HG03095 (cell line): ENCODE data around the gene GP1BB.

Experiments
- ATAC-seq: cut with Tn5 transposase; IDR thresholded peaks from one replicate; pipeline ENCODE4 v1.9.1; 2021; ENCODE audit warnings: moderate library complexity; ENCODE audit not compliant: unreplicated experiment

GP1BB gene

GRCh38 chr22:19754701-19755144 is 31.4 kb downstream of the GP1BB start:
- ATAC-seq = no peak

GRCh38 chr22:19755145-19755710 is 31.9 kb downstream of the GP1BB start:
- ATAC-seq = no peak

DNA sequence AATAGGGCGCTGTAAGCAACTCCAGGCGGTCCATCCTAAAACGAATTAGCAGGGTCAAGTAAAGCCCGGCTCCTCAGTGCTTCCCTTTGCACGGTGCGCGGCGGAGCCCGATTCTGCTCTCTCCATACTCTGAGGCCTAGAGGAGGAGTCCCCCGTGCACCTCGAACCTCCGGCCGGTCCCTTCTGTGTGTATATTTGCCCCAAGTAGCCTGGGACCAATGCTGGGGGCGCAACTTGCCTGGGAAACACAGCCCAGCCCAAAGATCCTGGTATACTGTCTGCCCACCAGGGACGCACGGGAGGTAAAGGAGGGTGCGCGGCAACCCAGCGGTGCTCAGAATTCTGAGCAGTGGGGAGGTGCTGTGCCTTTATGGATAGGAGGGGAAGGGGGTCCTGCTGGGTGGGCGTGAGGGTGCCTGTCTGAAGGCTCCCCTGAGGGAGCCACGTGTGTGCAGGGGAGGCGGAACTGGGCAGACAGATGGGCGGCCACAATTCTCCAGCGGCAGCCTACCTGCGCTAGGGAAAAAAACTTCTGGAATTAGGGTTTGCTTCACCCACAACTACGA is 32.5 kb downstream of the GP1BB start:
- ATAC-seq = no peak

DNA sequence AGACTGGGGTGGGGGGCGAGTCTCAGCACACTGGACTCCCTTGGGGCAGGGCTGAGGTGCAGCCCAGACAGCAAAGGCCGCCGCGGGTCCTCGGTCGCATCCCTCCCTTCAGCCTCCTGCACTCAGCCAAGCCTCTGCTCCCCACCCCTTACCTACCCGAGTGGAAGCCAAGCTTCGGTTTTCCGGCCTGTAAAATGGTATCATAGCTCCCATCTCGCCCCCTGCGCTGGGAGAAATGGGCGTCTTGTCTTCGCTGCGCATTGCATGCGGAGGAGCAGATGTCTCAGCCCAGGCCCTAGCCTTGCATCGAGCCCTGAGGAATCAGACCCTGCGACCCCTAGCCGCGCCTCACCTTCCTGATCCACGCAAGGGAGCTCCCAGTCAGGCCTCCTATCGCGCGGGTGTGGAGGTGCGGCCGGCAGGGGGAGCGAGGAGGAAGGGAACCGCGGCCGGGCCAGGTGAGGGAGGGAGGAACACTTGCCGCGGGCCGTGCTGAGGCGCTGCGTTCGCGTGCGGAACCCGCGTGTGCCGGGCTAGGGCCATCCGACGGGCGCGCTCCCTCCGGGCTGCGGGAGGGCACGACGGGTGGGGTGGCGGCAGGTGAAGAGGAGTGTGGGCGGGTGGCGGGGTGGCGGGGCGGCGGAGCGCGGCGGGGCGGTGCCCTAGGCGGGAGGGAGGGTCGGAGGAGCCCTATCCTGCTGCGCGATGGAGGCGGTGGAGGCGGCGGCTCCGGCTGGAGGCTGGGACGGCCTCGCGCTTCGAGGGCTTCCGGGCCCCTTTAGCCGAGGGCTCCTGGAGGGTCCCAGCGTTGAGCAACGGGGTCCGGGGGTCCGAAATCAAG is 33.2 kb downstream of the GP1BB start:
- no peak for ATAC-seq

DNA sequence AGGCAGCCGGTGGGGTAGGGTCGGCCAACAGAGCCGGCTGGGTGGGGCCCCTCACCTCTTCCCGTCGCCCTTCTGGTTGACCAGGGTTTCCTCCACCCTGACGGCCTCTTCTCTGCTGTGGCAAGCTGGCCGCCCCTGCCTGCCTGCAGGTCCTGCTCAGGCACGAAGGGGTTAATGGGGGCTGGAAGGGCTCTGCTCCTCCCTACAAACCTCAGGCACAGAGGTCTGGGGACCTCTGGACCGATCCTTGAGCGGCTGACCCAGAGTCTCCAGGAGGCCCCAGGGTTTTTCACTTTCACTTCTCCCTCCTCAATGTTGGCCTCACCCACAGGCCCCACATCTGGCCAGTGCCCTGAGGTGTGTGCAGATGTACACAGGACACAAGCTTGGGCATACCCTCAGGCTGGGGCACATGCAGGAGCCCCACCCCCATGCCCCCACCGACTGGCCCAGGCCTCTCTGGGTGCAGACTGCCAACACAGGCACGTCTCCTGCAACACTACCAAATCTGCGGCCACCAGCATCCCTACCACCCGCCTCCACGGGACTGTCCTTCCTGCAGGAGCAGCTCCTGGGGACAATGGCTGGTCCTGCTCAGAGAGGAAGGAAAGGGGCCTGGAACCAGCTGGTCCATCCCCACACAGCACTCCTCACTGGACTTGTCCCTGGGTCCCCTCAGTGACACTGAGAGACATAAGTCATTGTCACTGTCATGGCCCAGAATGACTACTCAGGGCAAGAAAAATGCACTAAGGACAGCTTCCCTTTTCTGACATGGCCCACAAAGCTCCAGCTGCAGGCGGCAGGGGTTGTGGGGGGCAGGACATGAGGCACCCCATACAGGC is 34.0 kb downstream of the GP1BB start:
- ATAC-seq = no peak

DNA sequence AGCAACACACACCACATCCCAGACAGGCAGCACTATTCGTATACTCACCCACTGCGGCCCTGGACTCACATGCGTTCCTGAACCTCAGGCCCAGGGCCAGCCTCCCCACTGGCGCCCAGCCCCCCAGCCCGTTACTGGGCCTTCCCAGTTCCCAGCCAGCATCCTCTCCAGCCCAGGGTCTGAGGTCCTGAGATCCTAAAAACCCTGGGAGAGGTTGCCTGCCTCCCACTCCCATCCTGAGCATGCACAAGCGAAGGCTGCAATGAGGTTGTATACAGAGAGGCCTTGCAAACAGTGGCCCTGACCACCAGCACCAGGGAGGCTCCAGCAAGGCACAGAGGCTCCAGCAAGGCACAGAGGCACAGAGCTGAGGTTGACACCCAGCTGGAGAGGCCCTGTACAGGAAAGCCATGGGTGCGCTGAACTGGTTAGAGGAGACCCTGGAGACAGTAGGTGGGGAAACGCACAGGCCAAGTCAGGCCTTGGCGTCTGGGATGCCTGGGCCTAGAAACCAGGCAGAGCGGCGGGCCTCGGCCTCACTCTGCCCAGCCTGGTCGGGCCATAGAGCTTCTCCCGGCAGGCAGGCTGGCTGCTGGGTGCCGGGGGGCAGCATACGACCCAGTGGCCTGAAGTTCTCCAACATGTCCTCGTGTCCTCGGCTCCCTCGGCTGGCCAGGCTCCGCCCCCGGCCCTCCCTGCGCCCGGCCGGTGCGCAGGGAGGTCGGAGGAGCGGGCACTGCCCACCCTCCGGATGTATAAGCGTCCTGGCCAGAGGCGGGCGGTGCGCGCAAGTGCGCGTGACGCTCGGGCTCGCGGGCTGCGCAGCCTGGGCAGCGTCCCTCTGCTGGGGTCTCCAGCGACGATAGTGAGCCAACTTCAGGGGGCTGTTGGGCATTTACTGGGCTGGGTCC is 34.9 kb downstream of the GP1BB start:
- no peak for ATAC-seq

- ATAC-seq = no peak
Observed at GRCh38 chr22:19758896-19759426, 35.6 kb downstream of the GP1BB start.

GRCh38 chr22:19759427-19760057 is 36.2 kb downstream of the GP1BB start:
- no peak for ATAC-seq

- ATAC-seq = no peak
Observed at GRCh38 chr22:19760058-19760950, 37.0 kb downstream of the GP1BB start, which contains the start of gene TBX1. Gene TBX1, plus strand, starts transcription at chr22:19760778. Its CDS starts 66 bp downstream, at chr22:19760844.

- no peak for ATAC-seq
Observed at GRCh38 chr22:19760951-19761724, 37.8 kb downstream of the GP1BB start.

GRCh38 chr22:19761725-19762567 is 38.6 kb downstream of the GP1BB start:
- ATAC-seq = no peak

DNA sequence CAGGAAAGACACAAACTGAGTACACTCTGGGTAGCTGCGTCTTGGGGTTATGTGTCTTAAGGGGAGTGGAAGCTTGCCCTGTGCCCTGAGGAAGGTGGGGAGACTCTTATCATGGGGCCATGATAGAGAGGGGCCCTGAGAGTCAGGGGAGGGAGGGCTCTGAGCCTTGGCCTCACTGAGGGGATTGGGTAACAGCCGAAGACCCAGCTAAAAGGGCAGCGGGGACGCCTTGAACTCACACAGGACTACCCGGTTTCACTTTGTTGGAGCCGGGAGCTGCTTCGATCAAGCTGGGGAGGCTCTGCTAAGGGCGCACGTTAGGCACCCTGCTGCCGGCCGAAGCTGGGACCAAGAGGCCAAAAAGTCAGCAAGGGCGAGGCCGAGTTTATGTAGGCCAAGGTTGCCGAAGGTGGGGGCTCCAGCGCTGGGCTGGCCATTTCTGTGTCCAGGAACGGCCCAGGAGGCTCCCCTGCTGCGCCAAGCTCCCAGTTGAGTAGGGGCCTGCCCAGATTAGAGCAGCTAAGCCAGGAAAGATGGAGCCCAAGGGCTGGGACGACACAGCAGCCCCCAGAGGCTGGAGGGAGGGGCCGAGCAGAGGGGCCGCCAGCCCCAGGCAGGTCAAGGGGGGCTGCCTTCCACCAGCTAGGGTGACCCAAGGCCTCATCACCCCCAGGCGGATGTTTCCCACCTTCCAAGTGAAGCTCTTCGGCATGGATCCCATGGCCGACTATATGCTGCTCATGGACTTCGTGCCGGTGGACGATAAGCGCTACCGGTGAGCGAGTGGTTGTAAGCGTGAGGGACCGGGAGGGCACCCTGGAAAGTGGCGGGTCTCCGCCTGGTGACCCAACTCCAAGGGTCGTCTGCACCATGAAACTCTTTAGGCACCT is 39.5 kb downstream of the GP1BB start:
- no peak for ATAC-seq

DNA sequence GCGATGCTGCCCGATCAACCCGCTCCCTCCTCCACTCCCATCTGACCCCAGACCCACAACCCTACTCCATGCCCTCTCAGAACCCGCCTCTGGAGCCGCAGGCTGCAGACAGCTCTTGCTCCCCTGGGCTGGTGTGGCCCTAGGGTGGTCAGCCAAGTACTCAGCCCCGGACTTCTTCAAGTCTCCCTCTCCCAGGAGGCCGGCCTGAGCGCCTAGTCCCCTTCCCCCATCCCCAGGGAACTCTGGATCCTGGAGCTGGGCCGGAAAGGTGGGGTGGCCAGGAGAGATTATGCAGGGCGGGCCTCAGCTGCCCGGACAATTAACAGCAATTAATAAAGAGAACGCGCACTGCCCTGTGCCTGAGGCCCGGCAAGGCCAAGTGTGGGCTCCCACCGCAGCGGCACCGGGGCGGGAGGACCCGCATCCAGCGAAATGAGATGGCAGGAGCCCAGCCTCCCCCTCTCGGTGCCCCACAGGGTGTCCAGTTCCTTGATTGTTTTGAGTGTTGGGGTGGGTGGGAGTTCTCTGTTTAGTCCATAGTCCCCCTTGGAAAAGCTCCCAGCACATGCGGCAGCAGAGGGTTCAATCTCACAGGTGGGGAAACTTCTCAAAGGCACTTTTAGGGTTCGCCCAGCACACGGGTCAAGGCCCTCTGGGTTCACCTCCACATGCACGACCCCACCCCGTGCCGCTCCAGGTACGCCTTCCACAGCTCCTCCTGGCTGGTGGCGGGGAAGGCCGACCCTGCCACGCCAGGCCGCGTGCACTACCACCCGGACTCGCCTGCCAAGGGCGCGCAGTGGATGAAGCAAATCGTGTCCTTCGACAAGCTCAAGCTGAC is 40.3 kb downstream of the GP1BB start:
- ATAC-seq = no peak

DNA sequence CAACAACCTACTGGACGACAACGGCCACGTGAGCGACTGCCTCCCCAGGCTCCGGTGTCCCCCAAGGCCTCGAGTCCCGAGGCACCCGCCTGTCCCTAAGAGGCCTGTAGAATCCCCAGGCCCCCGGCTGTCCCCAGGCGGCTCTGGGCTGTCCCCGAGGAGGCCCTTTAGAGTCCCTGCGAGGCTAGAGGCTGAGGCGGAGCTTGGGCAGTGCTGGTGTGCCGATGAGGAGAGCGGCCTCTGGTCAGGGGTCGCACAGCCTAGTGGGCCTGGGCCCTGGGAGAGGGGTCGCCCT is 40.9 kb downstream of the GP1BB start:
- no peak for ATAC-seq
